Endothelial cell of hepatic sinusoid (primary cell): ENCODE results near the gene MFRP.

Experiments
- in situ Hi-C: cut with HindIII; loops from 2 replicates; pipeline ENCODE4 v1.10.0; 2017; ENCODE audit warnings: low sequenced_read_pairs

Gene MFRP

DNA sequence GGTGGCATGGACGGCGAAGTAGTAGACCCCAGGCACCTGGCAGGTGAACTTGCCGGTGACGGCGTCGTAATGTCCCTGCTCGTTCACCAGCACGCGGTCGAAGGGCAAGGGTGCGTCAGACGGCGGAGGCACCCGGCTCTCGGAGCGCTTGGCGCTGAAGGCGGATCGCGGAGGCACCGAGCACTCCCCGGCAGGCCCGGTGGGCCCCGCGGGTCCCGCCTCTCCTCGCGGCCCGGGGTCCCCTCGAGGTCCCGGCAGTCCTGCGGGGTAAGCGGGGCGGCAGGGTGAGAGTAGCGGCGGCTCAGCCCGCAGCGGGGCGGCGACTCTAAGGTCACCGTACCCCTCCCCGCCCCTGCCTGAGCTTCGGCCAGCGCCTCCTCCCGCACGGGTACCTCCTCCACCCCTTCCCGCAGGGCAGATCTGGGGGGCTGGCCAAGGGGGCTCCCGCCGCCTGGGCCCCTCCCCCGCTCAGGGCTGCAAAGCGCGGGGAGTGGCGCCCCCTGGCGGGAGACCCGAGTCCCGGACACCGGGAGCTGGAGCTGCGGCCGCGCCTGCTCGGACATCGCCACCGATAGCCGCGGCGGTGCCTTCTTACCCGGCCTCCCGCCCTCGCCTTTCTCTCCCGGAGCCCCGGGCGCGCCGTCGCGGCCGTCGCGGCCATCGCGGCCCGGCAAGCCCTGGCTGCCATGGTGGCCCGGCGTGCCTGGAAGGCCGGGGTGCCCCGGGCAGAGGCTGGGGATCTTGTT, 6.7 kb downstream of the MFRP start:
- in situ Hi-C loops, result no loop called here

DNA sequence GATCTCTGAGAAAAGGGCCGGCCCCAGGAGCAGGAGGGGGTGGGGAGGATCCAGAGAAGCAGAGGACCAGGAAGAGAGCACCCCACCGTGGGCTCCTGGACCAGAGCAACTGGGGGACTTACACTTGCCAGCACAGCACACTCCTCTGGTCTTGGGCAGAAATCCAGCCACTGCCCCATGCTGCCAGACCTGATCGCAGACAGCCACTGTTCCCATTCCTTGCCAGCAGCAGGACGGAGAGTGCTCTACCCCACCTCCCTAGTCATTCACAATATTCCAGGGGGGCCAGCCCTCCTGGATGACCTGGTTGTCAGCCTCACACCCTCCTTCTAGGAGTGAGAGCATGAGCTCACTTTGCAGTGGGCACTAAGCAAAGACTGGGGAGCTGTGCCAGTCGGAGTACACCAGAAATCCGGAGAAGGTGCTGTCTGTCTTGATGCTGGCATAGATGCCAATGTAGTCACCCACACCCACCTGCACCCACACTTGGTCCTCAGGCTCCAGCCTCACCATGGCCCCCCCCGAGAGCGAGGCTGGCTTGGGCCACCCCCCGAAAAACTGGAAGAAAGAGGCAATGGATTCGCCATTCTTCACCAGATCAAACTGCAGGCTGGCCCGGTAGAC, 7.4 kb downstream of the MFRP start:
- in situ Hi-C loops, result no loop called here

GRCh38 chr11:119338318-119338890, 8.1 kb downstream of the MFRP start:
- in situ Hi-C loops, result no loop called here

- in situ Hi-C loops, result no loop called here
Measured at GRCh38 chr11:119337581-119338317, 8.8 kb downstream of the MFRP start.

DNA sequence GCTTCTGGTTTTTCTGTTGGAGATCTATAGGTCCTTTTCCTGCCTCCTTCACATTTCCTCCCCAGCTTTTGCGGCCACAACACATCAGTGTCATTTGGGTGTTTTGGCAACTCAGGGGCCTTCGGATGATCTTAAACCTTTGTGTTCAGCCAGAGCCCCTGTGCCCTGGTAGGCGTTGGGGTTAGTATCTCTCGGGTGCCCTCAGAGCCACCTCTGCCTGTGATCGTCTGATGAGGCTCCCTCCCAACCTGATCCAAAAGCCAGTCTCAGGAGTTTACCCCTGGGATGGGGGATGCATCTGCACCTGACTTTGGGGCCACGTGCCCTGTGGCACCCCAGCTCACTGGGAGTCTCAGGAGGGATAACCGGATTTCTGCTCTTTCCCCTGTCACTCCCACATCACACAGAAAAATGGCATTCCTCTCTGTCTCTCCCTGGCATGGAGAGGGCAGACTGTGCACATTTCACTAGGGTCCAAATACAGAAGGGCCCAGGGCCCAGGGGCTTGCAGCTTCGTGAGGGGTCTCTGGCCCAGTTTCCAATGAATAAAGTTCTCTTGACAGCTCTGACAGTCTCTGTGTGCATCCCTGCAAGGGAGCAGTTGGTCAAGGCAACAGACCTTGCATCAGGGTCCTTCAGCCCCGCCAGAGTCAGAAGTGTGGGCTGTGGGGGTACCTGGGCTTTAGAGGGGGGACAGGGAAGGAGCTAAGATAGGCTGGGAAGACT, 9.6 kb downstream of the MFRP start:
- in situ Hi-C loops, result no loop called here

DNA sequence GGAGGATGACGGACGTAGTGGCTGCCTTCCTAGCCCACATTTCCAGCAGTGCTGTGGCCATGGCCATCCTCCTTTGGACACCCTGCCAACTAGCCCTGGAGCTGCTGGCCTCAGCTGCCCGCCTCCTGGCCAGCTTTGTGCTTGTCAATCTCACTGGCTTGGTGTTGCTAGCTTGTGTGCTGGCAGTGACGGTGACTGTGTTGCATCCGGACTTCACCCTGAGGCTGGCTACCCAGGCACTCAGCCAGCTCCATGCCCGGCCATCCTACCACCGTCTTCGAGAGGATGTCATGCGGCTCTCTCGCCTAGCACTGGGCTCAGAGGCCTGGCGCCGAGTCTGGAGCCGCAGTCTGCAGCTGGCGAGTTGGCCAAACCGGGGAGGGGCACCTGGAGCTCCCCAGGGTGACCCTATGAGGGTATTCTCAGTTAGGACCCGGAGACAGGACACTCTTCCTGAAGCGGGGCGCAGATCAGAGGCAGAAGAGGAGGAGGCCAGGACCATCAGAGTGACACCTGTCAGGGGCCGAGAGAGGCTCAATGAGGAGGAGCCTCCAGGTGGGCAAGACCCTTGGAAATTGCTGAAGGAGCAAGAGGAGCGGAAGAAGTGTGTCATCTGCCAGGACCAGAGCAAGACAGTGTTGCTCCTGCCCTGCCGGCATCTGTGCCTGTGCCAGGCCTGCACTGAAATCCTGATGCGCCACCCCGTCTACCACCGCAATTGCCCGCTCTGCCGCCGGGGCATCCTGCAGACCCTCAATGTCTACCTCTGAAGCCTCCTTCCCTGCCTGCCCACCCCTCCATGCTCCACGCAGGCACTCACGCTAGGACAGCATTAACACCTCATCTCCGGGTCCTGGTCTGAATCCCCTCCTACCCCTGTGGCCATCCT, 10.6 kb downstream of the MFRP start:
- in situ Hi-C loops, result no loop called here

- in situ Hi-C loops, result no loop called here
Measured at GRCh38 chr11:119335091-119335654, 11.3 kb downstream of the MFRP start.

DNA sequence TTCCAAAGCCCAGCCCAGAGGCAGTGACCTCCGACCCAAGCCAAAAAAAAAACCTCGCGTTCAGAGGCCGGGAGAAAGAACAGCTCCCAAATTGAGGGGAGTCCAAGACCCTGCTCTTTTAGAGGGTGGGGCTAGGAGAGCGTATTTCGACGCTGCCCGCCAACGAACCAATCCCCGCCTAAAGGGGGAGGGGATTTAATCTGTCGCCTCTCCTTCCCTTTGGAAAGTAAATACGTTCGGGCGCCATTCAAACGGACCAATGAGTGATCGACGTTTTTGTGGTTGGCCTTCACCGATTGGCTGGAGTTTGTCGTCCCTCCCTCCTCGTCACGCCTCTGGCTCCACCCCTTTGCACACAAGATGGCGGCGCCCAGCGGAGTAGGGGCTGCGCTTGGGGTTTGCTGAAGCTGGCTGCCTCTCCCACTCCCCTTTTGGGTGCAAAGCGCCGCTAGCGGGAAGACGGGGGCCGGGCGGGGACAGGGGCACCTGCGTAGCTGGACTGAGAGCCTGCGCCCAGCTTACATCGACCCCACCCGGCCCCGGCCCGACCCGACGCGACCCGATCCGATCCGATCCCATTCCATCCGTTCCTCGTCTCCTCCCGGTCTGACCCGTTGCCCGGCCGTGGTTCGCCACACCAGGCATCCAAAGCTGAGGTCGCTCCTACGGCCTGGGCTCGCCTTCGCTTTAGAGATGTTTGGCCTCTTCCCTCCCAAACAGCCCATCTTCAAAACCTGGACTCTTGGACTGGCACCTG, 12.2 kb downstream of the MFRP start, which contains the start of gene RNF26:
TSS of gene RNF26 (plus strand) at position 354 of the 757 bp plus-strand sequence. CDS start 596 bp downstream, outside the sequence.
- in situ Hi-C loops, result no loop called here

- in situ Hi-C loops, result no loop called here
Measured at GRCh38 chr11:119332111-119332765, 14.3 kb downstream of the MFRP start.

DNA sequence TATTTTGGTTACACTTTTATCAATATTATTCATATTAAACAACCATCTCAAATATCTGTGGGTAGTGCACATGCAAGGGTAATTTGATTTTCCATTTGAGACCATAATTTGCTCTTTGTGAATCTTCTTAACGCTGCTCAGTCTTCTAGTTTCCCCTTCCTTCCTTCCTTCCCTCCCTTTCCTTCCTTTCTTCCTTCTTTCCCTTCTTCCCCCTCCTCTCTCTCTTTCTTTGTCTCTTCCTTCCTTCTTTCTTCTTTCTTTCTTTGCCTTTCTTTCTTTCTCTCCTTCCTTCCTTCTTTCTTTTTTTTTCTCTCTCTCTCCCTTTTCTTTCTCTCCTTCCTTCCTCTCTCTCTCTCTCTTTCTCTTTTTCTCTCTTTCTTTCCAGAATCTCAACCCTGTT, 16.3 kb downstream of the MFRP start:
- in situ Hi-C loops, result no loop called here

DNA sequence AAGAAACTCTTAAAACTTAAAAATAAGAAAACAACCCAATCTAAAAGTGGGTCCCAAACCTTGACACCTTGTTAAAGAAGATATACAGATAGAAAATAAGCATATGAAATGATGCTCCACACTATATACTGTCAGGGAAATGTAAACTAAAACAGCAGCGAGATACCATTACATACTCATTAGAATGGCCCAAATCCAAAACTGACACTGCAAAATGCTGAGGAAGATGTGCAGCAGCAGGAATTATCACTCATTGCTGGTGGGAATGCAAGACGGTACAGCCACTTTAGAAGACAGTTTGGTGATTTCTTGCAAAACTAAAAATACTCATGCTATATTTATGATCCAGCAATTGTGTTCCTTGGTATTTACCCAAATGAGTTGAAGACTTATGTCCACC, 17.2 kb downstream of the MFRP start:
- in situ Hi-C loops, result no loop called here

DNA sequence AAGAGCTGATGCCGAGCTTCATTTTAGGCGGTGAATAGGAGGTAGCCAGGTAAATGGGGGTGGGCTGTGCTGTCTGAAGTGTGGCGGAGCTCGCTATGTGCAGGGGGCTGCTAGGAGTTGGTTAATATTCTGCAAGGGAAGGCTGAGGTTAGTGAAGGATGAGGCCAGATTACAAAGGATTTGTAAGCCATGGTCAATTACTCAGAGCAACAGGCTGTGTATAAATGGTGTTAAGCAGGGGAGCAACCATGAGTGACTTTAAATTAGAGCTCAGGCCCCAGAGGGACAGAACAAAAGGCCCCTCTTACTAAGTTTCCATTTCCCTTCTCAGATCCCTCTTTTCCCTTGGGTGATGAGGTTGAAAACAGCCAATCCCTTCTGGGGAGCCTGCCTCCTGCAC, 22.3 kb downstream of the MFRP start:
- in situ Hi-C loops, result no loop called here

- in situ Hi-C loops, result no loop called here
Measured at GRCh38 chr11:119323532-119324033, 22.9 kb downstream of the MFRP start.

GRCh38 chr11:119322921-119323531, 23.5 kb downstream of the MFRP start:
- in situ Hi-C loops, result no loop called here

DNA sequence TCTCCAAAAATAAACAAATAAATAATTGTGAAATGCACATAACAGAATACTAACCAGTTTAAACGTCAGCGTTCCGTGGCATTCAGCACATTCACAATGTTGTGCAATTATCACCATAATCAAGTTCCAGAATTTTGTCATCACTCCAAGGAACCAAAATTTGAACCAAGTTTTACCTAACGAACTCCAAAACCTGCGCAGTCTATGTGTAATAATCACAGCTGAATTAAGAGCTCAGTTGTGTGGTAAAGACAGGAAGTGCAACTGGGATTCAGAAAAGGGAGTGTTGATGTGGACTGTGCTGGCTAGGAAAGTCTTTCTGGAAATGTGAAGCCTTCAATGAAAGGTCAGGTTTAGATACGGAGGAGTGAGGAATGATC, 24.2 kb downstream of the MFRP start:
- in situ Hi-C loops, result no loop called here

DNA sequence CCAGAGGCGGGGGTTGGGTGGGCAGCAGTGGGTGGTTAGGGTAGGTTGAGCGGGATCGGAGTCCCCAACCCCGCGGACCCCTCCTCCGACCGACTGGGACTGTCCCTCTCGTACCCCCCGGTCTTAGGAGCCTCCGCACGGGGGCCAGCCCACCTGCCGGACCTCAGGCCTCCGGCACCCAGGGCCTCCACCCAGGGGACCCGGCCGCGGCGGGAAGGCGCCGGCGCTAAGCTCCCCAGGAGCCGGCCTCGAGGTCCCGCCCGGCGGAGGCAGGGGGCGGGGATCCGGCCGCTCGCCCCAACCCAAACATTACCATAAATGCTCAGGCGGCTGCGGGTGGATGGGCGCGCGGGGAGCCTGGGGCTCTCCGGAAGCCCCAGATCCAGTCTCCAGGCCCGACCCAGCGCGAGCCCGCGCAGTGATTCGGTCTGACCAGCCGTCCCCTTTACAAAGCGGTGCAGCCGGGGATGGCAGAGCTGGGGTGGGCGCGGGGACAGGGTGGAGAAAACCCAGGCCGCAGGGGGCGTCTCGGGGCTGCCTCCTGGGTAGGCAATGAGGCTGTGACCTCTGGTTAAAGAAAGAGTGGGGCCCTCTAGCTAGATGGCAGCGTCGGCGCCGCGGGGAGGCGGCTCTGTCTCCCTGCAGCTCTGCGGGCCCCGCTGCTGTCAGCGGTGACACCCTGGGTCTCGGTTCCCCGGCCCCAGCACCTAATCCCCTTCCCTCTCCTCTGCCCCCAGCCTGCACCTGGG, 25.6 kb downstream of the MFRP start:
- in situ Hi-C loops, result no loop called here

- in situ Hi-C loops, result no loop called here
Measured at GRCh38 chr11:119320240-119320775, 26.2 kb downstream of the MFRP start.
